ENCODE results near the gene UBE2QL1.

The UBE2QL1 gene

DNA sequence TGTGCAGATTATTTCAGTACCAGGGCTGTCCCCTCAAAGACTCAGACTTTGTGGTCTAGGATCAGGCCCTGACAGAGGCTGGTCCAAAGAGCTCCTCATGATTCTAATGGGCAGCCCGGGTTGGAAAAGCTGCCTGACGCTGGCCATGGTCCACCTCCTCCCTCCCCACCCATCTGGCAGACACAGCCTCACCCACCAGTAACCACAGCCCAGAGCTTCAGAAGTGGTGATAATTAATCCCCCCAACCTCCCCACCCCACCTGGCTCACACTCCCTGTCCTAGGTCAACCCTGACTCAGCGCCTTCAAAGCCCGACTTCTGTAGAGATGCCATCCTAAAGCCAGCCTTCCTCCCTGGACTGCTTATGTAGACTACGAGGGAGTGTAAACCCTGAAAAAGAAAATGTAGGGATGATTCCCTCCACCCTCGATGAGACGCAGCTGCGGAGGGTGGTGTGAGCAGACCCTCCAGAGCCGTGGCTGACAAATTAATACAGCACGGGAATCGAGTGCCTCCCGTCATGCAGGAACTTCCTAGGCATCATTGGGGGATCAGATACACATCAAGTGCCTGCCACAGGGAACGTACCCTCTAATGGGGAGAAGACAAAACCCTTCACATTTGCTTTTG lies 7.0 kb downstream of the UBE2QL1 start:
- no peak for DNase-seq

DNA sequence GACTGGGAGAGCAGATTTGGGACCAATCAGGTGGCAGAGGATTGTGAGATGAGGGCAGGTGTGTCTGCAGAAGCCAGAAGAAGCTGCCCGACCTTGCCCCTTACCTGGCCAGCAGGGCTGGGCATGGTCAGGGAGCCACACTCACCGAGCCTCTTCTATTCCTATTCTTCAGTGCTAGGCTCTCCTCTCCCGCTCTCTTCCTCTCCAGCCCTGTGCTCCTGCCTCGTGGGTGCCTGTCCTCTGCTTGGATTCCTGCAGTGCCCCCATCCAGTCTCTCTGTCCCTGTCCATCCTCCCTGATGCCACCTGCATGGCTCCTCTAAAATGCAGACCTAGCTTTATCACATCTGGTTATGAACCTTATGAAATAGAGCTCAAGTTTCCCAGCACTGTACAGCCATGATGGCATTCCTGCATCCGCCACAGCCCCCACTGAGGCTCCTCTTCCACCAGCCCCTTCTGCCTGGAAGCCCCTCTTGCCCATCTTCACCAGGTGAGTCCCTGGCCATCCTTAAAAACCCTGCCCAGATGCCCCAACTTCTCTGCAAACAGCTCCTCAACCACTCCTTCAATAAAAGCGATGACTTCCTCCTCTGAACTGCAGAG lies 8.2 kb downstream of the UBE2QL1 start:
- no peak for DNase-seq

DNA sequence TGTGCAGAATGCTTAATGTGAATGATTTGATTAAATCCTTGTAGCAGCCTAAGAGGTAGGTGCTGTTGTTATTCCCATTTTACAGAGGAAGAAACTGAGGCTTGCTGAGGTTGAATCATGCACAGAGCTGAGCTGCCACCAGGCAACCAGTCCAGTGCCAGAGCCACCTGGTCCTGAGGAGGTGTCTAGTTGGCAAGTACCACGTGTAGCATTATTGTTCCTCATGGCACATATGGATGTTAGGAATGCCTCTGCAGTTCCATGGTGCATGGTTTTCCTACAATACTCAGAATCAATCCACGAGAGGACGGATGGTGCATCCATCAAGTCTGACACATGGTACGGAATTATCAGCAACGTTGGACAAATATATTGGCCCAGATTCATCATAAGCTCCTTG lies 8.9 kb downstream of the UBE2QL1 start:
- DNase-seq = no peak

DNA sequence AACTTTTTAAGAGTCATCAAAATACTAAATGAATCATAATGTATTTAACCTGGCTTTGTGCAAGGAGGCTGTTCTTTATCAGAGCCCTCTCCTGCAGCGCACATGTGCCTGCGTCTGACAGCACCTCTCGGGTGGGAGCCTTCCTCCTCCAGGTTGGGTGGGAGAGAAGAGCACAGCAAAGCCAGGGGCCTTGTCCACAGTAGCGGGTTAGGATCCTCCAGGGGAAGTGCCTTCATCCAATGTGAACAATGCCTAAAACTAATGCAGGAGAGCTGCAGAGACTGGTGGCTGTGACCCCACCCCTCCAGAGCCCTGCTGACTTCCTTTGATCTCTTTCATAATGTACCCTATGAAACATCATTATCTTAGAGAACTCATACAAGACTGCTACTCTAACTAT lies 10.2 kb downstream of the UBE2QL1 start:
- DNase-seq = no peak

GRCh38 chr5:6459896-6460295 lies 11.2 kb downstream of the UBE2QL1 start:
- DNase-seq = no peak

- no peak for DNase-seq
These were observed 12.3 kb downstream of the UBE2QL1 start for GRCh38 chr5:6461006-6461405.

DNA sequence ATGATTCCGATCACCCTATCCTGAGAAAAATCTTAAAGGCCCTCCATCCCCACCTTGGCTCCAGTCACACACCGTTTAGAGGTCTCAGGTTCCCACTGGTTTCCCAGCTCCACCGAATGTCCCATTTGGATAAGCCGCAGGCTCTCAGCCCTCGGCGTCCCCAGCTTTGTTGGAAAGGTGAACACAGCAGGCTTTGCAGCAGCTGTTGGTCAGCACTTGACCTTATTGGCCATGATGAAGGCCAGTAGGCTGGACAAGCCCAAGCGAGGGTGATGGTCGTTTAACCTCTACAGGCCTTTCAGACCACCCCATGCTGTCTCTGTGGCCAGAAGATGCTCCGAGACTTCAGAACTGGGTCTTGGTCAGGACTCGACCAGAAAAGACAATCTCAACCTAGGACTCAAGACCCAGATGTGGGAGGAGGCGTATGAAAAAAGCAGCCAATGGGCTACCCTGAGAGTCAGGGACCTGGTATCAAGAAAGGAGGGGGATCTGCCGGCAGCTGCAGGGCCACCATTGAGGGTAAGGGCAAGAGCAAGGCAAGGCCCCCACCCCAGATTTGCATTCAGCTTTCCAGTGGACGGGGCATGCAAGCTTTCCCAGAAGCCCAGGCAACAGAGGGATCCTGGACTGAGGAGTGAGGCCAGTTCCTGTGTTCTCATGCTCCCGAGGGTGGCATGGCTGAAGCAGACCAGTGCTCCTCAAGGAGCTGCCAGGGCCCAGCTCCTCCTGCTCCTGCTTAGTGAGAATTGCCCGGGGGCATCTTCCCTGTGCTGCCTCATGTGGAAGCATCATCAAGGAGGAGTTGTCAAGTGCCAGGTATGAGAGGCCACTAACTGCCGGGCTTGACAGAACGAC lies 13.4 kb downstream of the UBE2QL1 start:
- no peak for DNase-seq

- no peak for DNase-seq
These were observed 14.0 kb downstream of the UBE2QL1 start for GRCh38 chr5:6462671-6463070.

DNA sequence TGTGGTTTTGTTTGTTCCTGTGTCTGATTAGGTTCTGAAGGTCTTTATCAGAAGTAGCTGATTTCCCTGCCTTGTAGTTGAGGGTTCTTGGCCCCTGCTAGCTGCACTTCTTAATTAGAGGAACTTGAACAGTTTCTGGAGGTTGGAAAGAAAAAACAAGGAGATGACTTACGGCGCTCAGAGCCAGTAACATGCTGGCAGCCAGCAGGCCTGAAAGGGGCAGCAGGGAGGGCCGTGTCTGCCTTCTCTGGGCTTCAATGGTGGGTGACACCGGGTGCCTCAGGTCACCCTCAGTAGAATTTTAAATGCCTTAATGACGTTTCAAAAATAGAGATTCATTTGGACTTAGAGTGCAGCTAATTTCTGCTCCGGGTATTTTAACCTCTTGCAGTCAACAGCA lies 15.8 kb downstream of the UBE2QL1 start:
- no peak for DNase-seq

DNA sequence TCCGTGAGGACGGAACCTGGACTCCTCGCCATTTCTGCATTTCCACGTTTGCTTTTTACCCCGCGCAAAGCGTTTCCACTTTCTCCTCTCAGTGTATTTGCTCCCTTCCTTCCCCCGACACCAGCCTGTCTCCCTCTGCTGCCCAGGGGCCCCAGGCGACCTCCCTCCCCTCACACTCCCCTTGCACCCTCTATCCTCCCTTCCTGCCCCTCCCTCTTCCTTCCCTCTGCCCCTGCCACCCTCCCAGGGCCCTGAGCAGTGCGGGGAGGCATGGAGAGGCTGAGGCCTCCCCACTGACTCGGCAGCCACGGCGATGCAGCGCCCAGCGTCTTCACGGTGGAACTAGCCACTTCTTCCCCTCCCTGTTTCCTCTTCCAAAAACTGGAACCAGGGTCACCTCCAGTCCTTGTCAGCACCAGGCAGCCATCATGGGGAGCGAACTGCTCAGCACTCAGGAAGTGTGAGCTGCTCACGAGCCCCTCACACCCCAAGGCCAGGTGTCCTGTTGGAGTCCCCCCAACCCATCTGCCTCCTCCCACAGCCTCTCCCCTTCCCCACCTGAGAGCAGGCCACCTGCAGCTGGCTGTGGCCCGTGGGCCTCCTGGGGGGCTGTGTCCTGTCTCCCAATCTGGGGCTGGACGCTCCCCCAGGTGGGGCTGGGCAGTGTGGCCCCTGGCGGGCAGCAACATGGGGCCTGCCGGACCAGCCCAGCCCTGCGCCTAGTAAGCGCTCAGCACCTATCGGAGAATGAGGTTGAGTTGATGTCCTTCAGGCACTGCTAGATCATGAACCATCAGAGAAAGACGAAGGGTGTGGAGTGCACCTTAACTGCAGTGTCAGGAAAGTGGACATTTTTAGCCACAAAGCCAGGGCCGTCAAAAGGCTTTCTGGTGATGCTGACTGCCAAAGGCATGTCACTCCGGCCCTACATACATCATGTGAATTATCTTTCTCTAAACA lies 17.5 kb downstream of the UBE2QL1 start:
- DNase-seq = no peak

GRCh38 chr5:6466975-6467567 lies 18.4 kb downstream of the UBE2QL1 start:
- DNase-seq = no peak

GRCh38 chr5:6467591-6467990 lies 18.9 kb downstream of the UBE2QL1 start:
- no peak for DNase-seq

DNA sequence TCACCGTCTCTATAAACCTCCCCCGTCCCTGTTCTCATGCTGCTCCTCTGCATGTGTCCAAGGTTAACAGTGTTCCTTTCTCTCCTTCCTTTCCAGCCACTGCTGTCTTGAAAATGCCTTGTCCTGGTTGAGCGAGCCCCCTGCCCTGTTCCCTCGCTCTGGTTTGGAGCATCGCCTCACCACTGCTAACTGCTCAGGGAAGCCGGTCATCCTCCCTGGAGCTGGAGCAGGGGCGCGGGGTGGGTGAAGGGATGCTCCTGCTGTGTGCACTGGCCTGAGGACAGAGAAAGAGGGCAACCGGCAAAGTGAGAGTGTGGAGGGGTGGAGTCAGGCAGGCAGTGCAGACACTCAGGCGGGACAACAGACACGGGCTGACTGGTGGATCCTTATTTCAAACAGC lies 19.4 kb downstream of the UBE2QL1 start:
- no peak for DNase-seq

- no peak for DNase-seq
These were observed 20.2 kb downstream of the UBE2QL1 start for GRCh38 chr5:6468870-6469269.

GRCh38 chr5:6469836-6470235 lies 21.2 kb downstream of the UBE2QL1 start:
- DNase-seq = no peak

- no peak for DNase-seq
These were observed 22.0 kb downstream of the UBE2QL1 start for GRCh38 chr5:6470672-6471071.

DNA sequence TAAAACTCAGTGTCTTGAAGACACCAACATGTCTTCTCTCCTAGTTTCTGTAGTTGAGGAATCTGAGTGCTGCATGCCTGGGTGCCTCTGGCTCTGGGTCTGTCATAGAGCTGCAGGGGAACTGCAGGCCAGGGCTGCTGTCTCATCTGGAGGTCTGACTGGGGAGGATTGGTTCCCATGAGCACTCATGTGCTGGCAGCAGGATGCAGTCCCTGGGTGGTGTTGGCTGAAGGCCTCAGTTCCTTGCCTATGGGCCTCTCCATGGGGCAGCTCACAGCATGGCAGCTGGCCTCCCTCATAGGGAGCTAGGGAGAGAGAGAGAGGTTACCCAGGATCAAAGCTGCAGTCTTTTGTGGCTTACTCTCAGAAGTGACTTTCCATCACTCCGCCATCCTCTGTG lies 22.6 kb downstream of the UBE2QL1 start:
- no peak for DNase-seq

DNA sequence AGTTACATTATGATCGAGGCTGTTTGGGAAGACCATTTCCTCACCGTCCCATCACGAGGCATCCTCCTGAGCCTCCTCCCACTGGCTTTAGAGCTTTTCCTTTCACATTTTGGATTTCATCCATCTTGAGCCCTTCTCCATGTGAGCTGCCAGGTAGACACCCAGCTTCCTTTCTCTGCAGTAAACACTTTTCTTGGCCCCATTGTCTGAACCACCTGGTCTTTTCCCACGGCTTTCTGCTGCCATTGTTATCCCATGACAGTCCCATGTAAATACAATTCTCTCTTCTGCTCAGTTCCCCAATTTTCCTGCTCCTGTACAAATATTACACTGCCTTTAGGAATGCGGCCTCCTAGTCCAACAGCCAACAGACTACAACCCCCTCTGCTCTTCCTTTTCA lies 24.1 kb downstream of the UBE2QL1 start:
- no peak for DNase-seq

DNA sequence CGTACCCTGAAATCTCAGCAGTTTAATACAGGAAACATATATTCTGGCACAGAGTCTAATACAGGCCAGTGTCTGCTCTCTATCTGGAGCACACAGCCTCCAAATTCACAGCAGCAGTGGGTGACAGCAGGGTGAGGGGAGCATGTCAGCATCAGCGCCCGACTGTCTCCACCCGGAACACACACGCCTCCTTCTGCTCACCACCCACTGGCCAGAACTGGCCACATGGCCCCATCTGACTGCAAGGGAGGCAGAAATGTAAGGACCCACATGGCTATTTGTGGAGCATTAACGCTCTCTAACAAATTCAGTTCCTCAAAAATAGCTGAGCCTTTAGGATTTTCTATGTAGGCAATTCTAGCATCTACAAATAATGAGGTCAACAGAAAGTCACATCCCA lies 24.6 kb downstream of the UBE2QL1 start:
- DNase-seq = no peak

DNA sequence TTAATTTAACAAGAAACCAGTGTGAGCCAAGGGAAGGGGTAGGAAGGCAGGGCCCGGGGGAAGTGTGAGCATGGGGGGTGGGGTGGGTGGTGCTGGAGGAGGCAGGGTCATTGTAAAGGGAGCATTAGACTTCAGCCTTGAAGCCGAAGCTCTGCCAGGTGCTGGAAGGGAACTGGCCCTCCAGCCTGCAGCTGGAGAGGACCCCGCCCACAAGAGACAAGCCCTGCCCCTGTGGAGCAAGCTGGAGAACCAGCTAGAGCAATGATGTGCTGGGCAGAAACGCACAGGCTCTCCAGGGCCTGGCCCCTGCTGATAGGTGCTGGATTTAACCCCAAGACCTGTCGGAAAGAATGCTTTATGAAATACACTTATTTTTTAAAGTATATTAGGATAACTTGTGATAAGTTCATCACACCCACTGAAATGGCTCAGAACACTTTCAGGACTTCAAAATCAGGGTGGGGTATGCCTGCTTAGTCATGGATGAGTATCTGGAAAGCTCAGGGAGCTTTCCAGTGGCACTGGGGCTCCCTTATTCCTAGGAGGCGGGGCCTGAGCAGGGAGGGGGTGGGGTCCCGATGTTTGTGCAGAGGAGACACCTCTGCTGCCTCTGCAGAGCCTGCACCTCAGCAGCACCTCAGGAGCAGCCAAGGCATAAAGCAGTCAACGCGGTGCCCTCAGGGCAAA lies 27.1 kb downstream of the UBE2QL1 start:
- DNase-seq = no peak

DNA sequence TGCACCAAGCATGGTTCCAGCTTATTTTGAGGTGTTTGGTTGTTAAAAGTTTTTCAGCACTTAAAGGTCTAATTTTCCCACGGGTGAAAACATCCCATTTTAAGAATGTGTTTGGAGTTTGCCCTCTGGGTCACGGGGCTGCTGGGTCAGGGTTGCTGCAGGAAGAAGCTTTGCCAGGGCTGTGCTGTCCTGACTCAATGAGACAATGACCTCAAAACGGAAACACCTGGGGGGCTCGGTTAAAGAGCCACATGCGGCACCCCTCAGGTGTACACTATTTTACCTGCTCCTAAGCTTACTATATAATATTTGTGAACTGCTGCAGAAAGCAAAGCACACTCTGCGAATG lies 27.6 kb downstream of the UBE2QL1 start:
- no peak for DNase-seq

- no peak for DNase-seq
These were observed 30.1 kb downstream of the UBE2QL1 start for GRCh38 chr5:6478793-6479192.

Measured in NCI-H2227 treated with DMSO at 0.1 percent for 48 hours (cell line).